SK-N-SH (cell line): Measurements from ENCODE around the gene GDF2. TPM values are rescaled to one million over a fixed set of nuclear protein-coding genes. Genes with fewer than 3 reads are reported as not detected.

Experiments
- CTCF ChIA-PET: fragments of 300-600, 350-600 bp; formaldehyde crosslinking; extraction: SDS; loops from one replicate; lab custom pipeline; 2021; lab: Yijun Ruan, JAX
- POLR2A ChIA-PET: fragments of 350-600 bp; sonication (Branson Sonifier 250); formaldehyde crosslinking; extraction: SDS; loops from one replicate; lab custom pipeline; 2020; ENCODE audit warnings: antibody characterized with exemption, inconsistent platforms; lab: Yijun Ruan, JAX
- DNase-seq: peaks from one replicate; pipeline ENCODE4 v3.0.0; 2012
- H2AFZ ChIP-seq: fragments of 200-600 bp; sonication (generic); 2 replicates; pipeline ENCODE4 v1.8.1; 2016; ENCODE audit warnings: antibody characterized with exemption, mild to moderate bottlenecking, low read depth
- H3F3A ChIP-seq: fragments of 200-600 bp; sonication (generic); replicated peaks from 2 replicates; pipeline ENCODE3; 2016; ENCODE audit warnings: antibody characterized with exemption, mild to moderate bottlenecking; ENCODE audit not compliant: insufficient read depth
- H3K27ac ChIP-seq, 2 experiments: fragments of 200-500 bp in 1 of 2; fragments of 200-600 bp in 1 of 2; sonication (Bioruptor generic) in 1 of 2; sonication (generic), shearing (Covaris generic) in 1 of 2; 2 replicates each; pipeline versions ENCODE4 v1.5.1 to v1.6.1; 2014 to 2016; ENCODE audit warnings: low read depth in 2 of 2, inconsistent platforms in 1 of 2, low read length in 1 of 2, mild to moderate bottlenecking in 1 of 2, mixed read lengths in 1 of 2
- H3K27me3 ChIP-seq: fragments of 200-600 bp; sonication (generic), shearing (Covaris generic); 2 replicates; pipeline ENCODE4 v1.6.1; 2016; ENCODE audit warnings: mixed run types; ENCODE audit not compliant: insufficient read depth
- H3K36me3 ChIP-seq, 2 experiments: fragments of 200-500 bp in 1 of 2; fragments of 200-600 bp in 1 of 2; sonication (Bioruptor generic) in 1 of 2; sonication (generic) in 1 of 2; replicated peaks in 1 of 2; 2 replicates each; pipeline versions ENCODE3 to v1.5.1; 2014 to 2016; ENCODE audit warnings: low read length in 1 of 2, mild to moderate bottlenecking in 1 of 2; ENCODE audit not compliant: insufficient read depth in 2 of 2, control insufficient read depth in 1 of 2
- H3K4me1 ChIP-seq, 2 experiments: fragments of 200-500 bp in 1 of 2; fragments of 200-600 bp in 1 of 2; sonication (Bioruptor generic) in 1 of 2; sonication (generic), shearing (Covaris generic) in 1 of 2; 2 replicates each; pipeline versions ENCODE4 v1.5.1 to v1.6.1; 2014 to 2016; ENCODE audit warnings: low read depth in 1 of 2, low read length in 1 of 2, mixed run types in 1 of 2; ENCODE audit not compliant: insufficient read depth in 2 of 2, control insufficient read depth in 1 of 2
- H3K4me2 ChIP-seq: fragments of 200-600 bp; sonication (generic), shearing (Covaris generic); 2 replicates; pipeline ENCODE4 v1.6.1; 2017; ENCODE audit warnings: mixed run types
- H3K4me3 ChIP-seq, 2 experiments: fragments of 200-500 bp in 1 of 2; fragments of 200-600 bp in 1 of 2; sonication (Bioruptor generic) in 1 of 2; sonication (generic), shearing (Covaris generic) in 1 of 2; 2 replicates each; pipeline versions ENCODE4 v1.5.1 to v1.8.1; 2014 to 2016; ENCODE audit warnings: low read depth in 2 of 2, inconsistent platforms in 1 of 2, low read length in 1 of 2, mild to moderate bottlenecking in 1 of 2, mixed read lengths in 1 of 2, moderate library complexity in 1 of 2
- H3K79me2 ChIP-seq: fragments of 200-600 bp; sonication (generic); 2 replicates; pipeline ENCODE4 v1.8.1; 2017; ENCODE audit warnings: mild to moderate bottlenecking; ENCODE audit not compliant: insufficient read depth
- H3K9ac ChIP-seq: fragments of 200-600 bp; sonication (generic); 2 replicates; pipeline ENCODE4 v1.6.1; 2017; ENCODE audit warnings: mixed run types
- H3K9me2 ChIP-seq: fragments of 200-600 bp; sonication (generic); 2 replicates; pipeline ENCODE4 v1.6.1; 2017; ENCODE audit warnings: mixed run types
- H3K9me3 ChIP-seq: fragments of 200-600 bp; sonication (generic); 2 replicates; pipeline ENCODE4 v1.6.1; 2017; ENCODE audit warnings: mixed run types, mild to moderate bottlenecking, moderate library complexity
- H4K20me1 ChIP-seq: fragments of 200-600 bp; sonication (generic); 2 replicates; pipeline ENCODE4 v1.6.1; 2017; ENCODE audit warnings: mild to moderate bottlenecking, mixed run types; ENCODE audit not compliant: insufficient read depth
- EZH2phosphoT487 ChIP-seq: fragments of 200-600 bp; sonication (generic); IDR thresholded peaks from 2 replicates; pipeline ENCODE4 v1.6.1; 2017; ENCODE audit warnings: low read depth, mixed run types, mild to moderate bottlenecking, antibody characterized with exemption, moderate library complexity, borderline replicate concordance
- FOSL2 ChIP-seq: IDR thresholded peaks from 2 replicates; pipeline ENCODE4 v1.4.0; 2012; ENCODE audit warnings: low read depth, mild to moderate bottlenecking, moderate library complexity, borderline replicate concordance
- FOXM1 ChIP-seq: IDR thresholded peaks from 2 replicates; pipeline ENCODE4 v1.4.0; 2012; ENCODE audit warnings: low read depth, mild to moderate bottlenecking
- GABPA ChIP-seq: IDR thresholded peaks from 2 replicates; pipeline ENCODE4 v1.4.0; 2012; ENCODE audit warnings: low read depth, mild to moderate bottlenecking
- JUND ChIP-seq: IDR thresholded peaks from 2 replicates; pipeline ENCODE4 v1.4.0; 2012
- MEF2A ChIP-seq: IDR thresholded peaks from 2 replicates; pipeline ENCODE4 v1.4.0; 2012; ENCODE audit warnings: low read depth, borderline replicate concordance
- NFIC ChIP-seq: IDR thresholded peaks from 2 replicates; pipeline ENCODE4 v1.4.0; 2012; ENCODE audit warnings: borderline replicate concordance
- NRF1 ChIP-seq: IDR thresholded peaks from 2 replicates; pipeline ENCODE4 v1.6.1; 2012; ENCODE audit warnings: low read depth, mild to moderate bottlenecking, low read length
- POLR2AphosphoS5 ChIP-seq: IDR thresholded peaks from 2 replicates; pipeline ENCODE4 v1.6.1; 2012; ENCODE audit warnings: low read depth, low read length
- RFX5 ChIP-seq: IDR thresholded peaks from 2 replicates; pipeline ENCODE4 v1.6.1; 2012; ENCODE audit warnings: mild to moderate bottlenecking, improper control_type of control experiment, low read length
- RXRA ChIP-seq: IDR thresholded peaks from 2 replicates; pipeline ENCODE4 v1.4.0; 2012; ENCODE audit warnings: low read depth, mild to moderate bottlenecking, borderline replicate concordance
- SIN3A ChIP-seq: IDR thresholded peaks from 2 replicates; pipeline ENCODE4 v1.6.1; 2012; ENCODE audit warnings: low read depth, mild to moderate bottlenecking, low read length, moderate library complexity, borderline replicate concordance
- SMC3 ChIP-seq: IDR thresholded peaks from 2 replicates; pipeline ENCODE4 v1.6.1; 2012; ENCODE audit warnings: low read depth, low read length, improper control_type of control experiment
- TAF1 ChIP-seq: IDR thresholded peaks from 2 replicates; pipeline ENCODE4 v1.6.1; 2012; ENCODE audit warnings: low read depth, mild to moderate bottlenecking, low read length, moderate library complexity, borderline replicate concordance
- TEAD4 ChIP-seq: IDR thresholded peaks from 2 replicates; pipeline ENCODE4 v1.4.0; 2012; ENCODE audit warnings: mild to moderate bottlenecking, borderline replicate concordance; ENCODE audit not compliant: insufficient read depth
- YY1 ChIP-seq: IDR thresholded peaks from 2 replicates; pipeline ENCODE4 v1.4.0; 2012; ENCODE audit warnings: low read depth, mild to moderate bottlenecking
- WGBS: methylation state at CpG from one replicate; pipeline ENCODE4 v1.1.6; 2017; ENCODE audit warnings: low lambda C conversion rate; 5-methylcytosine and 5-hydroxymethylcytosine counted together
- polyA plus RNA-seq, 3 experiments: library from polyadenylated mRNA; depleted of rRNA; stranded (reverse); fragments of >200 nt; gene quantifications; 2 replicates each; pipeline ENCODE4 v1.2.3, GENCODE V29; 2012
- TF ChIP-seq, protein P1 (sequence below): IDR thresholded peaks from 2 replicates; pipeline ENCODE4 v1.6.1; 2012; ENCODE audit warnings: mild to moderate bottlenecking, low read depth, low read length, moderate library complexity
- TF ChIP-seq, protein P2 (sequence below): fragments of 150-350 bp; IDR thresholded peaks from 2 replicates; pipeline ENCODE4 v1.6.1; 2017; ENCODE audit warnings: antibody characterized with exemption, low read length, low read depth, borderline replicate concordance
- TF ChIP-seq, protein P3 (sequence below): fragments of 200-600 bp; sonication (generic); IDR thresholded peaks from 2 replicates; pipeline ENCODE4 v1.6.1; 2017; ENCODE audit warnings: antibody characterized with exemption, mild to moderate bottlenecking, moderate library complexity

GDF2 gene
- polyA plus RNA-seq, 1 of the 3 experiments (the other 2 are of a cell fraction): not detected

DNA sequence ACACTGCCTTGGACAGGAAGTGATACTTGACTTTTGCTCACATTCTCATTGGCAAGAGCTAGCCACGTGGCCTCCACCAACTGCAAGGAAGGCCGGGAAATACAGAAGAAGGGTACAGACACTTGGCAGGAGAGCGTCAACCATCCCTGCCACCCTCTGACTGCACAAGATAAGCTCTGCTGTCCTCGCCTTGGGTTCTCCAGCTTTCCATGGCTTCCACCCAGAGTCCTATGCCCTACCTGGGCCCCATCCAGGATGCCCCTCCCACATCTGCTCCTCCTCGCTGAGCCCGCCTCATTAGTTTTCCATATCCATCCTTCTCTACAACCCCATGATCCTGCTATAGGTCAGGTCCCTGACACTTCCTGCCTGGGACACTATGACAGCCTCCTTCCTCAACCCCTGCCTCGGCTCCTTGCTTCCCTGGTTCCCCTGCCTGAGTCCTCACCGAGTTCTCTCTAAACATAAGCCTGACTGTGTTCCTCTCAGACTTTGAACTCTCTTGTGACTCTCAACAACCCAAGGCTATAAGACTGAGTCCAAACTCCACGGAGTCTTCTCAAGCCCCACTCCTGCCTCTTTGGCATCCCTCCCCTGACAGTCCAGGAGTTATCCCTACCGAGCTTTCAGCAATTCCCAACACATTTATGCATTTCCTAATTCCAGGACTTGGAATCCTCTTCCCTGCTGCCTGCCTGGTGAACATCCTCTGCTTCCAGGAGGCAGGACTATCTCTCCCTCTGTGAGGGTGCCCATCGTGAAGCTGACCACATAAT is 45.5 kb upstream of the GDF2 start (continued):
- TF ChIP-seq, protein P1, sequence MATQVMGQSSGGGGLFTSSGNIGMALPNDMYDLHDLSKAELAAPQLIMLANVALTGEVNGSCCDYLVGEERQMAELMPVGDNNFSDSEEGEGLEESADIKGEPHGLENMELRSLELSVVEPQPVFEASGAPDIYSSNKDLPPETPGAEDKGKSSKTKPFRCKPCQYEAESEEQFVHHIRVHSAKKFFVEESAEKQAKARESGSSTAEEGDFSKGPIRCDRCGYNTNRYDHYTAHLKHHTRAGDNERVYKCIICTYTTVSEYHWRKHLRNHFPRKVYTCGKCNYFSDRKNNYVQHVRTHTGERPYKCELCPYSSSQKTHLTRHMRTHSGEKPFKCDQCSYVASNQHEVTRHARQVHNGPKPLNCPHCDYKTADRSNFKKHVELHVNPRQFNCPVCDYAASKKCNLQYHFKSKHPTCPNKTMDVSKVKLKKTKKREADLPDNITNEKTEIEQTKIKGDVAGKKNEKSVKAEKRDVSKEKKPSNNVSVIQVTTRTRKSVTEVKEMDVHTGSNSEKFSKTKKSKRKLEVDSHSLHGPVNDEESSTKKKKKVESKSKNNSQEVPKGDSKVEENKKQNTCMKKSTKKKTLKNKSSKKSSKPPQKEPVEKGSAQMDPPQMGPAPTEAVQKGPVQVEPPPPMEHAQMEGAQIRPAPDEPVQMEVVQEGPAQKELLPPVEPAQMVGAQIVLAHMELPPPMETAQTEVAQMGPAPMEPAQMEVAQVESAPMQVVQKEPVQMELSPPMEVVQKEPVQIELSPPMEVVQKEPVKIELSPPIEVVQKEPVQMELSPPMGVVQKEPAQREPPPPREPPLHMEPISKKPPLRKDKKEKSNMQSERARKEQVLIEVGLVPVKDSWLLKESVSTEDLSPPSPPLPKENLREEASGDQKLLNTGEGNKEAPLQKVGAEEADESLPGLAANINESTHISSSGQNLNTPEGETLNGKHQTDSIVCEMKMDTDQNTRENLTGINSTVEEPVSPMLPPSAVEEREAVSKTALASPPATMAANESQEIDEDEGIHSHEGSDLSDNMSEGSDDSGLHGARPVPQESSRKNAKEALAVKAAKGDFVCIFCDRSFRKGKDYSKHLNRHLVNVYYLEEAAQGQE: no peak
- TF ChIP-seq SMC3: no peak
- TF ChIP-seq MEF2A: no peak
- TF ChIP-seq, protein P2, sequence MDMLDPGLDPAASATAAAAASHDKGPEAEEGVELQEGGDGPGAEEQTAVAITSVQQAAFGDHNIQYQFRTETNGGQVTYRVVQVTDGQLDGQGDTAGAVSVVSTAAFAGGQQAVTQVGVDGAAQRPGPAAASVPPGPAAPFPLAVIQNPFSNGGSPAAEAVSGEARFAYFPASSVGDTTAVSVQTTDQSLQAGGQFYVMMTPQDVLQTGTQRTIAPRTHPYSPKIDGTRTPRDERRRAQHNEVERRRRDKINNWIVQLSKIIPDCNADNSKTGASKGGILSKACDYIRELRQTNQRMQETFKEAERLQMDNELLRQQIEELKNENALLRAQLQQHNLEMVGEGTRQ: no peak
- no peak for TF ChIP-seq POLR2AphosphoS5
- TF ChIP-seq NFIC: no peak
- no peak for TF ChIP-seq SIN3A
- no peak for TF ChIP-seq JUND
- no peak for TF ChIP-seq TAF1
- no peak for TF ChIP-seq TEAD4
- TF ChIP-seq FOSL2: no peak

DNA sequence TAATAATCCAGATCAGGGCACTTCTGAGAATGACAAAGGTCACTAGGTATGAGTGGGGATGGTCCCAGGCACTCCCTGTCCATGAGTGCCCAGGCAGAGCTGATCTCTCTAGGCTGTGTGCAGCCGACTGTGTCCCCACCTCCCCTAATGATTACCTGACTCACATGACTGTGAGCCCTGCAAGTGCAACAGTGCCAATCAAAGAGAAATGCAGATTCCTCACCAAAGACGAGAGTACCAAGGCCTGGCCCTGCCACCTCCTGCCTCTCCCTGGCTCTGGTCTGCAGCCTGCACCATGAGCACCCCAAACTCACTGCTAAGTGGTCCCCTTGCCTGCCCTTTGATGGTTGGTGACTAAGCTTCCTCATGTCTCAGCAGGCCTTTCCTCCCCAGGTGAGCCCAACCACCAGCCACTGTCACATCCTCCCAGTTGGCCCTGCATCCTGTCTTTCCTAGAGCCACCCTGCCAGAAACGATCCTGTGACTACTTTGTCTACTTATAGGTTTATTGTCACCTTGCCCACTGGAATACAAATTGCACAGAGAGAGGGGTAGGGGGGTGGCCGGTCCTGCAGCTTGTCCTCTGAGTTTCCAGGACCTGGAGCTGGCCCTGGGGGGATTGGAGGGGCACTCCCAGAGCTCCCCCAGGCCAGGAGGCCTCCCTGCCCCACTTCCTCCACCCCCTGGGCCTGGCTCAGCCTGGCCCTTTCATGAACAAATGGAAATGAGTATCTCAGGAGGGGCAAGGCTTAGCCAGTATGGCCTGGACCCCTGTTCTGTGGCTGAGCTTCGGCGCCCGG is 44.7 kb upstream of the GDF2 start:
- H3K9ac ChIP-seq: no peak overlapping the region
- H2AFZ ChIP-seq: no peak overlapping the region
- POLR2A ChIA-PET: no interaction called here
- no peaks in the 10 kb centered on the region for H3K9me2 ChIP-seq
- no peaks in the 10 kb centered on the region for H3K27me3 ChIP-seq
- WGBS: 8% methylated on average over 3 of the region's 7 CpGs
- no peaks in the 10 kb centered on the region for H3F3A ChIP-seq
- H4K20me1 ChIP-seq: no peaks in the 10 kb centered on the region
- H3K36me3 ChIP-seq: no peaks in the 10 kb centered on the region
- CTCF ChIA-PET: interaction anchor here (0.8 to 4.0 kb wide), 4 partner anchors 10 to 252 kb away, joined by 3 to 18 read pairs (median 6); no protein-coding TSS in a partner anchor
- no peak overlapping the region for H3K4me2 ChIP-seq
- no peak overlapping the region for H3K27ac ChIP-seq
- no peak for DNase-seq
- H3K9me3 ChIP-seq: no peaks in the 10 kb centered on the region
- no peaks in the 10 kb centered on the region for H3K79me2 ChIP-seq
- peaks cover 0 to 9% of the 10 kb centered on the region in 2 experiments; a peak in 1 of 4 replicates for H3K4me1 ChIP-seq
- no peak overlapping the region for H3K4me3 ChIP-seq
- TF ChIP-seq, protein P2: no peak
- TF ChIP-seq YY1 (no peak), RFX5 (no peak), RXRA (no peak), GABPA (no peak), NRF1 (no peak), MEF2A (no peak), FOXM1 (no peak), EZH2phosphoT487 (no peak)
- TF ChIP-seq, protein P3, sequence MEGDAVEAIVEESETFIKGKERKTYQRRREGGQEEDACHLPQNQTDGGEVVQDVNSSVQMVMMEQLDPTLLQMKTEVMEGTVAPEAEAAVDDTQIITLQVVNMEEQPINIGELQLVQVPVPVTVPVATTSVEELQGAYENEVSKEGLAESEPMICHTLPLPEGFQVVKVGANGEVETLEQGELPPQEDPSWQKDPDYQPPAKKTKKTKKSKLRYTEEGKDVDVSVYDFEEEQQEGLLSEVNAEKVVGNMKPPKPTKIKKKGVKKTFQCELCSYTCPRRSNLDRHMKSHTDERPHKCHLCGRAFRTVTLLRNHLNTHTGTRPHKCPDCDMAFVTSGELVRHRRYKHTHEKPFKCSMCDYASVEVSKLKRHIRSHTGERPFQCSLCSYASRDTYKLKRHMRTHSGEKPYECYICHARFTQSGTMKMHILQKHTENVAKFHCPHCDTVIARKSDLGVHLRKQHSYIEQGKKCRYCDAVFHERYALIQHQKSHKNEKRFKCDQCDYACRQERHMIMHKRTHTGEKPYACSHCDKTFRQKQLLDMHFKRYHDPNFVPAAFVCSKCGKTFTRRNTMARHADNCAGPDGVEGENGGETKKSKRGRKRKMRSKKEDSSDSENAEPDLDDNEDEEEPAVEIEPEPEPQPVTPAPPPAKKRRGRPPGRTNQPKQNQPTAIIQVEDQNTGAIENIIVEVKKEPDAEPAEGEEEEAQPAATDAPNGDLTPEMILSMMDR: no peak
